Measurements from ENCODE around the gene RASAL1.

GRCh38 chr12:113133036-113133435, 2.5 kb downstream of the RASAL1 start:
- TF ChIP-seq MAX (IDR thresholded peaks at IDR 0.05; ENCODE audit: low read depth, low read length), result no peak
- no peak for TF ChIP-seq POLR2A (IDR thresholded peaks at IDR 0.05; ENCODE audit: extremely low read depth, insufficient read length)
- TF ChIP-seq CTCF (IDR thresholded peaks at IDR 0.05; ENCODE audit: low read depth, low read length), result no peak
